ENCODE data around the gene TCHP. TPM values are rescaled to one million over a fixed set of nuclear protein-coding genes. Genes with fewer than 3 reads are reported as not detected.
"Not testable (repeated sequence)": the region's sequence is repeated elsewhere in the genome, so short reads cannot be mapped to it uniquely, and the experiment has no call there.

Gene TCHP
- total RNA-seq, 1 donor from 2014 or later = 9.2 TPM

- Histone ChIP-seq H3K27me3 (ENCODE audit: control insufficient read depth, insufficient read depth, low read length) (no peaks in the 10 kb centered on the region), H3K36me3 (ENCODE audit: control insufficient read depth, insufficient read depth, low read length) (peaks cover 20% of the 10 kb centered on the region), H3K4me3 (ENCODE audit: low read depth, low read length) (no peak overlapping the region)
- DNase-seq (ENCODE audit: low read depth) = no peak
- TF ChIP-seq CTCF (IDR thresholded peaks at IDR 0.05; ENCODE audit: insufficient read depth, low read length, severe bottlenecking) = no peak
- no peak for FAIRE-seq
Observed at GRCh38 chr12:109861689-109862314, 38.3 kb upstream of the TCHP start.

GRCh38 chr12:109862491-109862890, 37.6 kb upstream of the TCHP start:
- FAIRE-seq; H3K4me3 ChIP-seq (ENCODE audit: low read depth, low read length); DNase-seq (ENCODE audit: low read depth); H3K27me3 ChIP-seq (ENCODE audit: control insufficient read depth, insufficient read depth, low read length): not testable (repeated sequence)
- peaks cover 15% of the 10 kb centered on the region for H3K36me3 ChIP-seq (ENCODE audit: control insufficient read depth, insufficient read depth, low read length)

GRCh38 chr12:109863847-109864712, 36.0 kb upstream of the TCHP start:
- TF ChIP-seq CTCF (IDR thresholded peaks at IDR 0.05; ENCODE audit: insufficient read depth, low read length, severe bottlenecking) = no peak
- Histone ChIP-seq H3K36me3 (ENCODE audit: control insufficient read depth, insufficient read depth, low read length) (peaks cover 7% of the 10 kb centered on the region), H3K27me3 (ENCODE audit: control insufficient read depth, insufficient read depth, low read length) (no peaks in the 10 kb centered on the region), H3K4me3 (ENCODE audit: low read depth, low read length) (no peak overlapping the region)
- peak; percentile 74 for DNase-seq (ENCODE audit: low read depth)
- FAIRE-seq = no peak

GRCh38 chr12:109864916-109865315, 35.2 kb upstream of the TCHP start:
- FAIRE-seq (no peak), DNase-seq (ENCODE audit: low read depth) (peak; percentile 98)

GRCh38 chr12:109868182-109869051, 31.7 kb upstream of the TCHP start:
- no peak for TF ChIP-seq CTCF (IDR thresholded peaks at IDR 0.05; ENCODE audit: insufficient read depth, low read length, severe bottlenecking)
- H3K36me3 ChIP-seq (ENCODE audit: control insufficient read depth, insufficient read depth, low read length) = peaks cover 2% of the 10 kb centered on the region
- no peaks in the 10 kb centered on the region for H3K27me3 ChIP-seq (ENCODE audit: control insufficient read depth, insufficient read depth, low read length)
- FAIRE-seq = no peak
- DNase-seq (ENCODE audit: low read depth) = peak; percentile 83
- no peak overlapping the region for H3K4me3 ChIP-seq (ENCODE audit: low read depth, low read length)

More at GRCh38 chr12:109864916-109865315, 35.2 kb upstream of the TCHP start:
- no peak overlapping the region for H3K4me3 ChIP-seq (ENCODE audit: low read depth, low read length)
- H3K36me3 ChIP-seq (ENCODE audit: control insufficient read depth, insufficient read depth, low read length) = peaks cover 7% of the 10 kb centered on the region
- TF ChIP-seq CTCF (IDR thresholded peaks at IDR 0.05; ENCODE audit: insufficient read depth, low read length, severe bottlenecking) = no peak
- H3K27me3 ChIP-seq (ENCODE audit: control insufficient read depth, insufficient read depth, low read length) = no peaks in the 10 kb centered on the region

GRCh38 chr12:109870648-109871047, 29.4 kb upstream of the TCHP start:
- H3K36me3 ChIP-seq (ENCODE audit: control insufficient read depth, insufficient read depth, low read length) = peaks cover 4% of the 10 kb centered on the region
- no peak overlapping the region for H3K4me3 ChIP-seq (ENCODE audit: low read depth, low read length)
- FAIRE-seq (no peak), DNase-seq (ENCODE audit: low read depth) (peak; percentile 62)
- no peaks in the 10 kb centered on the region for H3K27me3 ChIP-seq (ENCODE audit: control insufficient read depth, insufficient read depth, low read length)
- no peak for TF ChIP-seq CTCF (IDR thresholded peaks at IDR 0.05; ENCODE audit: insufficient read depth, low read length, severe bottlenecking)
